AG20443 (cell line): ENCODE results near the gene EPC2.
A peak's percentile ranks its signal among the peaks of the same experiment; 100 is the strongest.
"Not testable (repeated sequence)": the region's sequence is repeated elsewhere in the genome, so short reads cannot be mapped to it uniquely, and the experiment has no call there.

Source experiments
- DNase-seq: peaks from one replicate; pipeline ENCODE4 v3.0.0; 2012; ENCODE audit warnings: low spot score, mixed read lengths

The EPC2 gene

DNA sequence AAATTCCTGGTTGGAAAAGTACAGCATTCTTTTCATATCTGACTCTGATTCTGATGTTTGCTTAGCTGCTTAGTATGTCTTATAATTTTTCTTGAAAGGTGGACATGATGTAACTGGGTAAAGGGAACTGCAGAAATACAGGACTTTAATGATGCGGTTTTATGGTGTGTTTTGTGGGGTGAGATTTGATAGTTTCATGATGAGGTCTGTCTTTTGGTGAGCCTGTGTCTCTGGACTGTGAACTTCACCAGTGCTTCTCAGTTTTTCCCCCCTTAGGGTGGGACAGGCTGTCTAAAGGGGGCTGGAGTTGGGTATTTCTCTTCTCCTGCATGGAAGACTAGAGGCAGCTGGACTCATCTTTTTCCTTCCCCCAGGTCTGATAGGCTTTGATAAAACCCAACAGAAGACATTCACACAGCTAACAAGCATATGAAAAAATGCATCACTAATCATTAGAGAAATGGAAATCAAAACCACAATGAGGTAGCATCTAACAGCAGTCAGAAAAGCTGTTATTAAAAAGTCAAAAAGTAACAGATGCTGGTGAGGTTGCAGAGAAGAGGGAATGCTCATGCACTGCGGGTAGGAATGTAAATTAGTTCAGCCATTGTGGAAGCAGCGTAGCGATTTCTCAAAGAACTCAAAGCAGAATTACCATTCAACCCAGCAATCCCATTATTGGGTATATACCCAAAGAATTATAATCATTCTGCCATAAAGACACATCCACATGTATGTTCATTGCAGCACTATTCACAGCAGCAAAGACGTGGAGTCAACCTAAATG is 77.6 kb downstream of the EPC2 start:
- no peak for DNase-seq

DNA sequence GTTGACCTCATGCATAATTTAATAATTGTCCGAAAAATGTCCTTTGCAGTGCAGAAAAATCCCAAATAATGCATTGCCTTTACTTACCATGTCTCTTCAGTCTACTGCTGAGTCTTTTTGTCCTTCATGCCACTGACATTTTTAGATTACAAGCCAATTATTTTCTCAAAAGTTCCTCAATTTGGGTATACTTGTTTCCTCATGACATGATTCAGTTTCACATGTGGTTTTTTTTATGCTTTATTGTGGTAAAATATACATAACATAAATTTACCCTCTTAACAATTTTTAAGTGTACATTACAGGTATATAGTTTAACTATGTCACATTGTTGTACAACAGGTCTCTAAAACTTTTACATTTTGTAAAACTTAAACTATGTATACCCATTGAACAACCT is 81.0 kb downstream of the EPC2 start:
- DNase-seq = no peak

DNA sequence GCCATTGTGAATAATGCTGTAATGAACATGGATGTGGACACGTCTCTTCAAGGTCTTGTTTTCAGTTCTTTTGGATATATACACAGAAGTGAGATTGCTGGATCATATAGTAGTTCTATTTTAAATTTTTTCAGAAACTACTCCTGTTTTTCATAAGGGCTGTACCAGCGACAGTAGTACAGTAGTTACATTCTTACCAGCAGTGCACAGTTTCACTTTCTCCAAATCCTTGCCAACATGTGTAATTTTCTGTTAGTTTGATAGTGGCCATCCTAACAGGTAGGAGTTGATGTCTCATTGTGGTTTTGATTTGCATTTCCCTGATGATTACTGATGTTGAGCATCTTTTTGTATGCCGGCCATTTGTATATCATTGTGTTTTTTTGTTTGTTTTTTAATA is 81.7 kb downstream of the EPC2 start:
- DNase-seq = no peak

DNA sequence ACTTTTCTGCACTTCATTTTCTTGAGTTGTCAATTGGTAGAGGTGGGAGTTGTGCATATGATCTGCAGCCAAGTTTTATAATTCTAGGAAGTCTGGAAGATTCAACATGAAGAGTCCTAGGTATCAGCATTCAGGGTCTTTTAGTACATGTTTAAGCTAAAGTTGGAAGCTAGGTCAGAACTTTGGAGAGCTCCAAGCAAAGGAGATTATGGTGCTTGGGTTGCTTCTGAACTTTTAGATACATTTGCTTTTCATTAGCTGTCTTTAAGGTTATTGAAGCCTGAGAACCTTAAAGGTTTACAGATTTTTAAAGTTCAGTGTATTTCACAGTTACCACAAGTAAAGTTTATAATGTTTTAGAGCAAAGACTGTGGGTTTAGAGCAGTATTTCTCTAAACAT is 85.5 kb downstream of the EPC2 start:
- no peak for DNase-seq

DNA sequence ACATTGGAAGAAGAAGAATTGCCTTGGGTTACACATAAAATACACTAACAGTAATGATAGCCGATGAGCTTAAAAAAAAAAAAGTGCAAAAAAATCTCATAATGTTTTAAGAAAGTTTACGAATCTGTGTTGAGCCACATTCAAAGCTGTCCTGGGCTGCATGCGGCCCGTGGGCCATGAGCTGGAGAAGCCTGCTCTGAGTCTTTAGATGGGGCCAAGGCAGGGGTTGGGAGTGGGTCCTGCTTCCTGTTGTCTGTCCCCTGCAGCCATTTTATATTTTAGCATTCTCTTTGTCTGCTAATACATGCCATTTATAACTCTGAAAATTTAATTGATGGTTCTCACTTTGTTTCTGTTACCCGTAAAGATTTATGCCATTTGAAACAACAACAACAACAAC is 93.2 kb downstream of the EPC2 start:
- DNase-seq = no peak

DNA sequence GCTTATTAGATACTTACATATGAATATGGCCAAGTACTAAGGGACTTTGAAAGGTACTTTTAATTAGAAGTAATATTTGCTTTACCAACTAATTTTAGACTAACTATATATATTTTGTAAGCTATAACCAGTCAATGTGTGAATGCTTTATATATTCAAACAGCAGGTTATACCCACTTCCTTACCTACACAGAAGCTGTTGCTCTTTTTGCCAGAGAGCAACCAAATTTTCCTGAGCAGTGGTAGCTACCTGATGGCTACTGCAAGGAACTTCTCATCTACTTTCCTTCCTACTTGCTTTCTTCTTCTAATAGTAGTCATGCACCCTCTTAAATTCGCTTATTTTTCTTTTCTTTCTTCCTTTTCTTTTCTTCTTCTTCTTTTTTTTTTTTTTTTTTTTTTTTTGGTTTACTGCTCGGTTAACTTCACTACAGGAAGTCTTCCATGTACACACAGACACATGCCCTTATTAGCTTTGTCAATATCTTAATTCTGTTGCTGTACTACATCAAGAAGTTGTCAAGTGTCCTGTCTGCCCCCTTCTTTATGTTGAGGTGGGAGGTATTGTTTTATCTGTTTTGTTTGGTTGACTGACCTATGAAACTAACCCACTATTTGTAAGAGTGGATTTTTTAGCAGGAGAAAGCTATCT is 95.0 kb downstream of the EPC2 start:
- DNase-seq = no peak

DNA sequence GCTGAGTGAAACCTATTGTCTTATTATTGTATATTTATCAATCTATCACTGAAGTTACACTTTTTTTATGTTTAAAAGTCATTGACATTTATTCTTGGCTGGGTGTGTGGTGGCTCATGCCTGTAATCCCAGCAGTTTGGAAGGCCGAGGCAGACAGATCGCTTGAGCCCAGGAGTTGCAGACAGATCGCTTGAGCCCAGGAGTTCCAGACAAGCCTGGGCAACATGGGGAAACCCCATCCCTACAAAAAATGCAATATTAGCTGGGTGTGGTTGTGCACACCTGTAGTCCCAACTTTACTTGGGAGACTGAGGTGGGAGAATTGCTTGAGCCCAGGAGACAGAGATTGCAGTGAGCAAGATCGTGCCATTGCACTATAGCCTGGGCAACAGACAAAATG is 97.8 kb downstream of the EPC2 start:
- no peak for DNase-seq

DNA sequence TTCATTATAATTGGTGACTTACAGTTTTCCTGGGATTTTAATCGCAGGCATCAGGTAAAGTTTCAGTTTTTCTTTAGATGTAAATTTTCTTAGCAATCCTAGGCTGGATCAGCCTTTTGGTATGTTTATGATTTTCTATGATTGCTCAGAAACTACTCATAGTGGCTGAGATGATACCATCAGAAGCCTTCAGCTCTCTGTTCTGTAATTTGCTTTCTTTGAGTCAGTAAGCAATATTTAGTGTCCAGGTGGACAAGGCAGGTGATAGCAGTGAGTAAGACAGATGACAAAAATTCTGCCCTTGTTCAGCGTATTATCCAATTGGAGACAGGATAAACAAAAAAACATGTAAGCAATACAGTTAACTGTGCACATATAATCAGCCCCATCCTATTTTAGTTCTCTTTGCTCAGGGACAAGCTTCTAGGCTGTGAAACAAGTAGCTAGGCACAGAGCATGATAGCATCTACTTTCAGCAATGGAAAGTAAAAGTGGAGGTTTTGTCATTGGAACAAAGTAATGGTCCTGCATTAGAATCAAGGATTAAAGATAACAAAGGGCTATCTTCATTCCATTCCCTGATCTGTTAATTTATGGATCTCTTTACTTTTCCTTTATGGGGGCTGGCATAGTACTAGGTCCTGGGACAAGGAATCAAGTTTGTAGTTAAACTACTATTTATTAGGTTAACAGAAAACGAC is 100.8 kb downstream of the EPC2 start:
- DNase-seq = no peak

DNA sequence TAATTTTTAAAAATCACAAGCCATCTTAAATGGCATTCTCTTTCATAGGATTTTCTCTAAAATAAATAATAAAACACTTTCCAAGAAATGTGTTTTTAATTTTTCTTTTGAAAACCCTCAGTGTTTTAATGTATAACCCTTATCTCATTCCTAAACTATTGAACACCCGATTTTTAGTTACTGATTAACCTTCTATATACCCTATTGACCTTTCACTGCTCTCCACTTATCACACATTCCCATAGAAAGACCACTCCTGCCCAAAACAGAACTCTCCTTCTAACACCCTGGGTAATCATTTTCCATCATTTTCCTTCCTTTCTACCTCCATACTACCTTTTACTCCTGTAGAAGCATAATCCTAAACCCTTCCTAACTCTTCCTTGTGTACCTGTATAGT is 102.4 kb downstream of the EPC2 start:
- DNase-seq = no peak

DNA sequence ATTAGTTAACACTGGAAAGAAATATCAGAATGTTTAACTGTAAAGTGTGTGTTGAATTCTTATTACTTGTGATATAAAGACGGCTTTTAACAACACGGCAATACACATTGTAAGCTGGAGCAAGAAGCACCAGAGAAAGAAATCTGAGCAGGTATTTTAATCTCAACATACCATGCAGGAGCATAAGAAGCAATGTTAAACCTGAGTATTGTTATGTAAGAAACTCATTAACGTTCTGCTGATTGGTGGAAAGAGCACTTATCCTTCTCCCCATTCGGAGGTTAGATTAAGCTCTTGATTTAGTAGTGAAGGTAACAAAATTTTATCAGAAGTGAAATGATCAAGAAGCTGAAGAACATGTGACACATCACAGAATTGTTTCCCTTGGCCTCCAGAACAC is 107.4 kb downstream of the EPC2 start:
- DNase-seq = no peak

DNA sequence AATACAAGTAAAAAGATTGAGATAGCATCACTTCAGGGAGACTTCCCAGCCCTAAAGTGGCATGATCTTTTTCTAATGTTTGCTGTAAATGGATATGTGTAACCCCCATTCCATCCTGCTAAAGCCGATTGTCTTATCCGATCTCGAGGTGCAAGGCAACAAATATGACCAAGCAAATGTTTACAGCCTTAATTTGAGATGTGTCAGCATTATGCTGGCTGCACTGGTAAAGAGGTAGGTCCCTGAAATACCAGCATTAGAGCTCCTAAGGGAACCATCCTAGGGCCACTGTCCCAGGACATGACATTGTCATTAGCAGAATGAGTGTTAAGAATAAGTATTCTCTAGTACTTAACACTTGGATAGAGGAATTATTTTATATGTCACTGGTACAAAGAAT is 108.4 kb downstream of the EPC2 start:
- no peak for DNase-seq

DNA sequence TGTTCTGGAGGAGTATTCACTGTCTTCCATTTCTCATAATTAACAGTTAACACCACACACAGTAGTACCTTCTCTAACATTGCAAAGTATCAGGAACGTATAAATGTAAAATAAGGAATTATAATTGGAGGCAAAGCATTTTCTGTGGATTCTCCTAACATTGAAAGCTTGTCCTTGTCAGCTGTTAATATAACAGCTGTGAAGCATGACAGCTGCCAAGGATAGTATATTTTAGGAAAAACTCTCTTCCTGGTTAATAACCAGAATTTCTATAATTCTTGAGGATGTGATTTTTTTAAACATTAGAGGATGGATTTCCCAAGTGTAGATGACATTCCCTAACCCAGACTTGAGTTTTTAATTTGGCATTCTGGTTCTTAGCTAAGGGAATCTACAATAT is 110.3 kb downstream of the EPC2 start:
- no peak for DNase-seq

DNA sequence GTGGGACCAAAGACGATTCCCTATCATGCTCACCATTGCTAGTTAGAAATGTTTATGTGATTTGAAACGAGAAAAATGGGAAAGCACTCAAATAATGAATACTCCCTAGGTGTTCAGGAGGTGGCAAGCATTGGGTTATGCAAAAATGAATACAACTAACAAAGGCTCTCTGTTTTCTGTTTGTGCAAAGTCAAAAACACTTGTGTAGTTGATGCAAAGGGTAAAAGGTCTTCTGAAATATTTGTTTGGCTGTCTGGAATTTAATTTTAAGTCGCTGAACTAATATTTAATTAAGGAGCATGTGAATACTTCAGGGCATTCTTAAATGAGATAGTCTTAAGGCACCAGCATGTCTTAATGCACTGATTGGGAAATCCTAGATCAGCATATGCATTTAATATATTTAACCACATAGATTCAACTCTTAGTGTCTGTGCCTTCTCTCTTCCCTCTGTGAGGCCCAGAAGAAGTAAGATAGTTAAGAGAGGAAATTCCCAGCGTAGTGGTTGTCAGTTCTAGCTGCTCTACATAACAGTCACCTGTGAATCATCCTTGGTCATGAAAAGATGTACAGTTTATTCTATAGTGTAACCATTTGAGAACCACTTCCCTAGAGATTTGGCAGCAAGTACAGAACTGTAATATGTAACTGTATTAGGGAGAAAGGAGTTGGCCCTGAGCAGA is 111.9 kb downstream of the EPC2 start:
- DNase-seq = no peak

DNA sequence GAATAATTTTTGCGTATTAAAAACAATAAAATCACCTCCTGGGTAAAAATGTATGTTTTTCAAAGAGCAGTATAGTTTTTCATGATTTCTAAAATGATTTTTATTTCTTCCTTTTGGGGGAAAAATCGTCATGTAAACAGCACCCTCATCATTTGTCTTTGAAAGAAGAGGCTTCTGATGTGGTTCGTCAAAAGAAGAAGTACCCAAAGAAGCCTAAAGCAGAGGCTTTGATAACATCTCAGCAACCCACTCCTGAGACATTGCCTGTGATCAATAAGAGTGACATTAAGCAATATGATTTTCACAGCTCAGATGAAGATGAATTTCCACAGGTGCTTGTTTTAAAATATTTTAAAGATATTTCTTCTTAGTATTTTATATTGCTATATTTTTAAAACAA is 120.3 kb downstream of the EPC2 start:
- no peak for DNase-seq

DNA sequence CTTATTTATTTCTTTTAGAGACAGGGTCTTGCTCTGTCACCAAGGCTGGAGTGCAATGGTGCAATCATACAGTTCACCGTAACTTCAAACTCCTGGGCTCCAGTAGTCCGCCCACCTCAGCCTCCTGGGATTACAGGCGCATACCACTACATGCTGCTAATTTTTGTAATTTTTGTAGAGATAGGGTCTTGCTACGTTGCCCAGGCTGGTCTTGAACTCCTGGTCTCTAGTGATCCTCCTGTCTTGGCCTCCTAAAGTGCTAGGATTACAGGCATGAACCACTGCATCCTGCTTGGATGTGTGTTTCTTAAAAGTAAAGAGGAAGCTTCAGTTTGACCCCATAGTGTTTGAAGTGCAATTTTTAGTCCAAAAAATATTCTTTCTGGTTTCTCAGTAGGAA is 125.5 kb downstream of the EPC2 start:
- DNase-seq = no peak

DNA sequence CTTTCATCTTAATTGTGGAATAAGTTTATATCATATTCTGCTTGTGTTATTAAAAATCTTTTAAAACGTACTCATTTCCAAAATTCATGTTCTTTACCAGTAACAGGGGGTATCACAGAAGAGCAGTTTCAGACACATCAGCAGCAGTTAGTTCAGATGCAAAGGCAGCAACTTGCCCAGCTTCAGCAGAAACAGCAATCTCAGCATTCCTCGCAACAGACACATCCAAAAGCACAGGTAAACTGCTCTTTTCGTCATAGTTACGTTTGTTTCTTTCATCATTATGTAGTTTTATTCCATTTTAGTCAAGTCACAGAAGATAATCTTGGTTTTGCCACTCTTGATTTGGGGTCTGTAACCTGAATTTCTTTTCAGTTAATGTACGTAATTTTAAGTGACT is 137.0 kb downstream of the EPC2 start:
- DNase-seq = no peak

DNA sequence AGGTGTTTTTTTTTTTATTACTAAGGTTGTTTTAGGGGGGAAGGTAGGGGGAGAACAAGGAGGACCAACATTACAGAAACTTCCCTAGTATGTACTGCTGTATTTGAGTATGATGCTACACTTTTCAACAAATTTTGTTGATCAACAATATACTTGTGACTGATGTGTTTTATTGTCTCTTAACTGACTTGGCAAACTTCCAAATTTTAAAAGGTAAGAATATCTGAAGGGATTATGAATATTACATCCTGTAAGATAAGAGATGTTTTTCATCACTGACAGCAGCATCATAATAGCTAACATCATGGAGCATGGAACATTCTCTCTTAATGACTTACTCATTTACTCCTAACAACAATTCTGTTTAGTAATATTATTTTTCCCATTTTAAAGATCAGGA is 144.5 kb downstream of the EPC2 start:
- DNase-seq = no peak

DNA sequence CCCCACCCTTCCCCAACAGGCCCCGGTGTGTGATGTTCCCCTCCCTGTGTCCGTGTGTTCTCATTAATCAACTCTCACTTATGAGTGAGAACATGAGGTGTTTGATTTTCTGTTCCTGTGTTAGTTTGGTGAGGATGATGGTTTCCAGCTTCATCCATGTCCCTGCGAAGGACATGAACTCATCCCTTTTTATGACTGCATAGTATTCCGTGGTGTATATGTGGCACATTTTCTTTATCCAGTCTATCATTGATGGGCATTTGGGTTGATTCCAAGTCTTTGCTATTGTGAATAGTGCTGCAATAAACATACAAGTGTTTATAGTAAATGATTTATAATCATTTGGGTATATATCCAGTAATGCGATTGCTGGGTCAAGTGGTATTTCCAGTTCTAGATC is 145.6 kb downstream of the EPC2 start:
- DNase-seq = not testable (repeated sequence)

DNA sequence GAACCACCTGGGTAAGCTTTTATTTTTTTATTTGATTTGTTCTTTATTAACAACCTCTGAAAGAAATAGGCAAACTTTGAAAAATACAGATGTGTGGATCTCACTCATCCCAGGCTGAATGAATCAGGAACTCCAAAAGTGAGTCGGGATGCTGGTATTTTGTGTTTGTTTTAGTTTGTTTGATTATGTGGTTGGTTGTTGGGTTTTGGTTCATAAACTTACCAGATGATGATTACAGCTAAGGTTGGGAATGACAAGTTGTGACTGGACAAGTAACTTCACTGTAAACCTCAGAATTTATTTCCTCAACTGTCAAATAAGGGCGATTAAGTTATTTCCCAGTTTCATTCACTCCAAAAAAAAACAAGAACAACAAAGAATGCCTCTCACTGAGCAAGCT is 150.0 kb downstream of the EPC2 start:
- DNase-seq = peak; percentile 23

DNA sequence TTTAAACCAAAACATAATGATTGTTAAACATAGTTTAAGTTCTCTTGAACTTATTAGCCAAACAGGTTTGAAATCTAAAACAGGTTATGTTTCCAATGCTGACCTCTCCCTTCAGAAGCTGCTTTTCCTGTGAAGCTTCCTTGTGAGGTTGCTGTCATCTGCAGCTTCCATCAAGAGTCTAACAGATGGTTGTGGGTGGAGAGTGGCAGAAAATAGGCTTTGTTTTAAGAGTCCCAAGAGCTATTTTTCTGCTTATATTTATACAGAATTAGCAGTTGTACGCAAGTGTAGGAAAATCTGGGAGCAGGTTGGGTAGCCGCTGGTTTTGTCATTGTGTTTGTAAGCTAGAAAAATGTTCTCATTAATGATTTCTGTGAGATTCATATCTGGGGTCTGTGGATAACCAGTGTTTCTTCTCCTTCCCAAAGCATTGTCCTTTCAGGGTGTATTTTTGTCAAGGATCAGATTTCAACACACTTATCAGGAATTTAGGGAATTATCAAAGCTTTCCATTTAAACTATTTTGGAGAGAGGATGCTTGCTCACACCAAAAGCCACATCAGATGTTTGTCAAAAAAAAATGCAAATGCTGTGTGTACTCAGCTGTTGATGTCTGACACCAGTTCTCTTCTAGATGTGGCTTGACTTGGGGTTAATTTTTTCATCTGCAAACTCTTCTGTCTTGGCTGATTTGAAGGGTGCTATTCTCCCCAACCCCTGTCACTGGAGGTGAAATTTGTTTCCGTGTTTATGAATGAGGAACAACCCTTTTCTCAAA is 152.4 kb downstream of the EPC2 start:
- DNase-seq = no peak

DNA sequence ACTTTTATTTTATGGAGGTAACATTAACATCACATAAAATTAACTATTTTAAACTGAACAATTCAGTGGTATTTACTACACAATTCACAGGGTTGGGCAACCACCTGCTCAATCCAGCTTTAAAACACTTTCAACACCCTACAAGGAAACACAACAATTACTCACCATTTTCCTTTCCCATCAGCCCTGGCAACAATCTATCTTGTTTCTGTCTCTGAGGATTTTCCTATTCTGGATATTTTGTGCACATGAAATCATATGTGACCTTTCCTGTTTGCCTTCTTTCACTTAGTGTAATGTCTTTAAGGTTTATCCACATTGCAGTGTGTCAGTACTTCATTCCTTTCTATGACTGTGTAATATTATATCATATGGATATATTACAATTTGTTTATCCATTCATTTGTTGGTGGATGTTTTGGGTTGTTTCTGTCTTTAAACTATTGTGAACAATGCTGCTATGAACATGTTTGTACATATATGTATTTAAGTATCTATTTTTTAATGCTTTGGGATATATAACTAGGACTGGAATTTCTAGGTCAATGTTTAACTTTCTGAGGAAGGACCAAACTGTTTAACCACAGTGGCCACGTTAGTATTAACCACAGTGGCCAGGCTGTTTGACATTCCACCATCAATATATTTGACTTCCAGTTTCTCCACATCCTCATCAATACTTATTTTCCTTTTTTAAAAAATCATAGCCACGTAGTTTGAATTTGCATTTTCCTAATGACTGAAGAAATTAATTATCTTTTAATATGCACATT is 158.1 kb downstream of the EPC2 start:
- DNase-seq = no peak
